Measurements from ENCODE around the gene RAMP1. TPM values are rescaled to one million over a fixed set of nuclear protein-coding genes. Genes with fewer than 3 reads are reported as not detected.

Gene RAMP1
- total RNA-seq, 1 donor from 2014 or later: 17.6 TPM

DNA sequence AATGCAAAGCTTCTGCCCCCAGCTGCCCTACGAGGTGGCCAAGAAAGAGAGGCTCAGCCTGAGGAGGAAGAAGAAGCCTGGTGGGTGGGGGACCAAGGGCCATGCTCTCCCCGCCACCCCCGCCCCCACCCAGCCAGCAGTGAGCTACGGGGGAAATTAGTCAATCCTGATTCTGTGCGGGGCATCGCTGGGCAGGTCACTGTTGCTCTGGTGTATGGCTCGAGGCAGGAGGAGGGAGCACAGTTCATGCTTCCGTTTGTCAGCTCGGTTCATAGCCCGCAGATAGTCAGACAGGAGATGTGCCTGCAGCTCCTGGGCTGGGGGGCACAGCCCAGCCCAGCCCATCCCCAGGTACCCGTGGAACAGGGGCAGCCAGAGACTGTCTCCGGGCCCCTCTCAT is 17.1 kb downstream of the RAMP1 start:
- Mint-ChIP-seq H3K4me3 (no peak overlapping the region), H3K27ac (no peak overlapping the region), H3K27me3 (no peaks in the 10 kb centered on the region), H3K9me3 (no peaks in the 10 kb centered on the region), H3K36me3 (ENCODE audit: low read depth) (no peaks in the 10 kb centered on the region), H3K4me1 (peaks cover 13% of the 10 kb centered on the region)
- intact Hi-C loops (cut with micrococcal nuclease): no loop called here
- DNase-seq: no peak

DNA sequence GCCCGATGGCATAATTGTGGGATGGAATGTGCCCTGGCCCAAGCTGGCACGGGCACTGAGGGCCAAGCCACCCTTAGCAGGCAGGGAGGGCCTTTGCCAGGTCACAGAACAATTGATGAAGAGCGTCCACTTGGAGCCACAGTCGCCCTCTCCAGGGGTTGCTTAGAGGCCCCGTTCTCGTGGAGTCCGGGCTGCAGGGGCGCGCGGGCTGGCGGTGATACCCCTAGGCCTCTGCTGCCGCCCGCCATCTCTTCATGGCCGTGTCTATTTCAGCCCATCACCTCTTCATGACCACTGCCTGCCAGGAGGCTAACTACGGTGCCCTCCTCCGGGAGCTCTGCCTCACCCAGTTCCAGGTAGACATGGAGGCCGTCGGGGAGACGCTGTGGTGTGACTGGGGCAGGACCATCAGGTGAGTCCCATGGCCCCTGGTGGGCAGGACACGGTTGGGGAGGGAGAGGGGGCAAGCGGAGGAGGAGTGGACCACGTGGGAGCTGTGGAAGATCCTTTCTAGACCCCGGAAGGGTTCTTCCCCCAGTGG is 17.6 kb downstream of the RAMP1 start:
- Mint-ChIP-seq H3K4me3 (no peak overlapping the region), H3K27me3 (no peaks in the 10 kb centered on the region), H3K4me1 (peaks cover 13% of the 10 kb centered on the region), H3K9me3 (no peaks in the 10 kb centered on the region), H3K36me3 (ENCODE audit: low read depth) (no peaks in the 10 kb centered on the region), H3K27ac (no peak overlapping the region)
- intact Hi-C loops (cut with micrococcal nuclease): no loop called here
- no peak for DNase-seq

DNA sequence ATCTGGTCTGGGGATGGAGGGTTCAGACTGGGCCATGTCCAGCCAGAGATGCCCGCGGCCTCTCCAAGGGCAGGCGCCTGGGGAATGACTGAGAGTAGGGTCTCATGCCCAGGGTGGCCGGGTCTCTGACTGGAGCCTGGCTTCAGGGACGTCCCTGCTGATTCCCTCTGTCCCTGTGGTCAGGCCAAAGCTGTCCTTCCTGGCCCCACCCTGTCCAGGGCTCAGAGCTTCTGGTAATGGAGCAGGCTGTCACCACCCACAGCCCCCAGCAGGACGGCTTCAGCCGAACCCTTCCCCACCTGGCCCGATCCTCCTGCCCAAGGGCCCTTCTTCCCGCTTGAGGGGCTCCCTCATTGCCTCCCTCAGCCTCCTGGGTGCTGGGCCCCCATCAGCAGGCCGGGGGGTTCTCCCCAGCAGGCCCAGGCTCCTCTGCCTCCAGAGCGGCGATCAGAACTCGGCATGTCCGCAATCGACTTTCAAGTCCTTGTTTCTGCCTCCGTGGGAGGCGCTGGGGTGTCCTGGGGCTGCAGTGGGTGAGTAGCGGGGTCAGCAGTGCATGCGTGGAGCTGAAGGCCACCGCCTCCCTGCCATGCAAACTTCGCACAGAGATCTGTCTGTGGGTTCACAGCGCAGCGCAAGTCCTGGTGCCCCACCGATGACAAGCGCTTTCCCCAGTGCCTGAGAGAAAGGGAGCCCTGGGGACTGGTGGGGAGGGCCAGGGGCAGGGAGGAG is 18.3 kb downstream of the RAMP1 start:
- intact Hi-C loops (cut with micrococcal nuclease): no loop called here
- DNase-seq: no peak
- Mint-ChIP-seq H3K9me3 (no peaks in the 10 kb centered on the region), H3K4me3 (no peak overlapping the region), H3K27me3 (no peaks in the 10 kb centered on the region), H3K36me3 (ENCODE audit: low read depth) (no peaks in the 10 kb centered on the region), H3K4me1 (peaks cover 10% of the 10 kb centered on the region), H3K27ac (no peak overlapping the region)

DNA sequence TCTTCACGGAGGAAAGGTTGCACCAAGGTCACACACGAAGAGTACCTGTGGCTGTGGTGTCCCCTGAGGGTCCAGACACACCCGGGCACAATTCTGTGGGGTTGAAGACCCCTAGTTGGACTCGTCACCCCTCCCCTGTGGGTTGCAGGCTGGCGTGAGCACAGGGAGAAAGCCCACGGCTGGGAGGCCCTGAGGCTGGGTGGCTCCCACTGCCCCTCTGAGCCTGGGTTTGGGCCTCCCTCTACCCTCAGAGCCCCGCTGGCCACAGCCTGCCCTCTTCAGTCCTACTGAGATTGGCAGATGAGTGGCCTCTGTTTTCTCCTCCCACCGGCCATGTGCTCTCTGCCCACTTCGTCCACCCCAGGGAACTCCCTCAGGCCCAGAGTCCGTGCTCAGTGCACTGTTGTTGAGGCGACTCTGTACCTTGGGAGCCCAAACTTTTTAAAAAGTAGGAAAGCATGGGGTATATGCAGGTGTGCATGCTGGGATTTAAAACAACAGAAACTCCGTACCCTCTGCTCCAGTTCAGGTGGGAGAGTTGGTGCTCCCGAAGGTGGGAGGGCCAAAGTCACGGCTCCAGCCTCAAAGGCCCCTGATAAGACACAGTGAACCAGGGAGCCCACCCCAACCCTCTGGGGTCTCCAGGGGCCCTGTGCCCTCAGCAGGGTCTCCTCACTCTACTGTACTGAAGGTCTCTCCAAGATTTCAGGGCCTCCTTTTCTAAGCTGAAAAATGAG is 19.1 kb downstream of the RAMP1 start:
- Mint-ChIP-seq H3K27ac (no peak overlapping the region), H3K27me3 (no peaks in the 10 kb centered on the region), H3K4me3 (no peak overlapping the region), H3K4me1 (peaks cover 6% of the 10 kb centered on the region), H3K36me3 (ENCODE audit: low read depth) (no peaks in the 10 kb centered on the region), H3K9me3 (no peaks in the 10 kb centered on the region)
- intact Hi-C loops (cut with micrococcal nuclease): no loop called here
- no peak for DNase-seq

DNA sequence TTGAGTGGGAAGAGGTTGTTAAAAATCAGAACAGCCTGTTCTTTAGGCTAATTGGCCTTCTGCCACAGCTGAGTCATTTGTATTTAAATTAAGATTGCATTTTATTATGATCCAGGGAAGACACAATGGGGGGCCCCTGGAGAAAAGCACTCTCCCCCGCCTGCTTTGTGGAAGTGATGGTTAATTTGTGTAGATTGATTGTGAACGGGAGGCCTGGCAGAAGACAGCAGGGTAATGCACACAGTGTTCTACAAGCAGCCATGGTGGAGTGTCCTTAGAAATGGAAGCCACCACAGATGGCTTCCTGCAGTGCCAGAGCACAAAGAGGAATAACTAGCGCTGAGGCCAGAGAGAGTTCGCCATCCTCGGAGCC is 19.6 kb downstream of the RAMP1 start:
- intact Hi-C loops (cut with micrococcal nuclease): no loop called here
- Mint-ChIP-seq H3K36me3 (ENCODE audit: low read depth) (no peaks in the 10 kb centered on the region), H3K9me3 (no peaks in the 10 kb centered on the region), H3K4me1 (peaks cover 2% of the 10 kb centered on the region), H3K4me3 (no peak overlapping the region), H3K27me3 (no peaks in the 10 kb centered on the region), H3K27ac (no peak overlapping the region)
- no peak for DNase-seq

DNA sequence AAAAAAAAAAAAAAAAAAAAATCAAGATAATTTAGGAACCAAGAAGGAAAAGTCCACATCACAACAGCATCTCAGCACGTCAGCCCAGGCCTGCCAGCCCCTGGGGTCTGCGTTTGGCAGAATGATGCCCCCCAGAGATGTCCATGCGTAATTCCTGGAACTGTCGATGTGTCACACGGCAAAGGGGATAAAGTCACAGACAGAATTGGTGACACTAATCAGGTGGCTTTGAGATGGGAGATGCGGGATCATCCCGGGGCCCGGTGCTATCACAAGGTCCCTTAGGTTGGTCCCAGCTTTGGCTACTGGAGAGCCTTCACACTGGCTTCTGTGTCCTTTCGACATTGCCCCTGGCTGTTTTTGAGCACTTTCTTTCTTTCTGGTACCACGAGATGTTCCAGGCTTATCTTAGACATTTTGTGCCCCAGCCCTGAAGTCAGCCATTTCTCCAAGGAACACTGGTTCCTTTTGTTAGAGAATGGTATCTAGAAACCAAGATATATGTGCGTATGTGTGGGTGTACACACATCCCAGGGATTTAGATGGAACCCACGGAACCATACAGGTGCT is 20.7 kb downstream of the RAMP1 start:
- H3K4me1 Mint-ChIP-seq: peaks cover 2% of the 10 kb centered on the region
- H3K27ac Mint-ChIP-seq: no peak overlapping the region
- no peak overlapping the region for H3K4me3 Mint-ChIP-seq
- no peaks in the 10 kb centered on the region for H3K9me3 Mint-ChIP-seq
- DNase-seq: no peak
- intact Hi-C loops (cut with micrococcal nuclease): no loop called here
- H3K27me3 Mint-ChIP-seq: no peaks in the 10 kb centered on the region
- H3K36me3 Mint-ChIP-seq (ENCODE audit: low read depth): no peaks in the 10 kb centered on the region

DNA sequence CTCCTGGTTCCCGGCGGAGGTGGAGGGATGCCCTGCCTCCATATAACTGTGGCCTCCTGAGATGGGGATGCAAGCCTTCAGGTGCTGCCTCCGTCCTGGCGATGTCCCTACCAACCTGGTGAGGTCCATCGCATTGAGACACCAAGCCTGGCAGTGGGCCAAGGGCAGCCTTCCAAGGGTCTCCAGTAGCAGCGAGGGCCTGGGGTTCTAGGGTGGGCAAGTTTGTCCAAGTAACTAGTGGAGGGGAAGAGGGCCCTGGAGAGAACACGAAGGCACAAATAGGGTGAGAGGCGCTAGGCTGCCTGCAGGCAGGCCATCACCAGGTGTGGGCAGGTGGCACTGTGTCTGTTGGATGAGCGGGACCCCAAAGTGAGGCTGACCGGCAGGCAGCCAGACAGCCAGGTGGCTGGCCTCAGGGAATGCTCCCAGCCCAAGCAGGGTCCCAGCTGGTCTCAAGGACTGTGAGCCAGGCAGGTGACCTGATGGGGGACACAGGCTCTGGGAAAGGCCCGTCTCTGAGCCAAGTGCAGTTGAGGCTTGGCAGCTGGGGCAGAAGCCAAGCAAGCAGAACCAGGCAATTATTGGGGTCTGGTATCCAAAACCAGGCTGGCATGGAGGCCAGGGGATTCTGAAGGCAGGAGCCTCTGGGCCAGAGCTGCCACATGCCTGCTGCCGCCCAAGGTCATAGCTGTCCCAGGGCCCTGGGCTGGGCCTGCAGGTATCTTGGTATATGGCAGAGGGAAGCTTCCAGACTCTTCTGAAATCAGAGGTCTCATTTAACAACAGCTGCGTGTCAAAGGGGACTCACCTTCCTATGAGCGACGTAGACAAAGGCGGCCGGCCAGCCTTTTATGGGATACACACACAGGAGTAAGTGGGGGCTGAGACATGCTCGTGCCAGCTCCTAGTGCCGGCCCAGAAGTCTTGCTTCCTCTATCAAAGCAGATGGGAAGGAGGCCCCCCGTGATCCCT is 23.4 kb downstream of the RAMP1 start:
- no peak for DNase-seq
- no peaks in the 10 kb centered on the region for H3K36me3 Mint-ChIP-seq (ENCODE audit: low read depth)
- peaks cover 2% of the 10 kb centered on the region for H3K4me1 Mint-ChIP-seq
- H3K27me3 Mint-ChIP-seq: no peaks in the 10 kb centered on the region
- intact Hi-C loops (cut with micrococcal nuclease): no loop called here
- no peak overlapping the region for H3K4me3 Mint-ChIP-seq
- H3K27ac Mint-ChIP-seq: no peak overlapping the region
- H3K9me3 Mint-ChIP-seq: no peaks in the 10 kb centered on the region

DNA sequence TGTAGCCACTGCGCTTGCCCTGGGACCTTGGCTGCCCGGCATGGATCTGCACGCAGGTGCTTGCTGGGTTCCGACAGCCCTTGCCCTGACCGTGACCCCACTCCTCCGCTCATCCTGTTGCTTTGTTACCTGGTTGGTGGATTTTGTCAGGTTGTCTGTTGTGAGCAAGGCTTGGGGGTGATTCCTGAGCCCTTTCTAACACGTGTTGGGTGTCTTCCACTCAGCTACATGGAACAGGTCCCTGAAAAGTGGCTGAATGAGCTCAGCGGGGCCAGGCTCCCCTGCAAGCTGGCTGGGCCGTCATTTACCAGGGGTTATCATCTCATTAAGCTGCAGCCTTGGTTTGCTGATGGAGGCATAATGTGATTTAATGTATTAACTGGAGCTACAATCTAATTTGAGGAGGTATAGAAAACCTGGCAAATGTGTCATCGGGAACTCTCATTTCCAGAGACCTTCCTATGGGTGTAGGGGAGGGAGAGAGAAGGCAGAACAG is 24.6 kb downstream of the RAMP1 start:
- Mint-ChIP-seq H3K27me3 (no peaks in the 10 kb centered on the region), H3K9me3 (no peaks in the 10 kb centered on the region), H3K27ac (no peak overlapping the region), H3K36me3 (ENCODE audit: low read depth) (no peaks in the 10 kb centered on the region), H3K4me1 (peaks cover 2% of the 10 kb centered on the region), H3K4me3 (no peak overlapping the region)
- DNase-seq: no peak
- intact Hi-C loops (cut with micrococcal nuclease): no loop called here

DNA sequence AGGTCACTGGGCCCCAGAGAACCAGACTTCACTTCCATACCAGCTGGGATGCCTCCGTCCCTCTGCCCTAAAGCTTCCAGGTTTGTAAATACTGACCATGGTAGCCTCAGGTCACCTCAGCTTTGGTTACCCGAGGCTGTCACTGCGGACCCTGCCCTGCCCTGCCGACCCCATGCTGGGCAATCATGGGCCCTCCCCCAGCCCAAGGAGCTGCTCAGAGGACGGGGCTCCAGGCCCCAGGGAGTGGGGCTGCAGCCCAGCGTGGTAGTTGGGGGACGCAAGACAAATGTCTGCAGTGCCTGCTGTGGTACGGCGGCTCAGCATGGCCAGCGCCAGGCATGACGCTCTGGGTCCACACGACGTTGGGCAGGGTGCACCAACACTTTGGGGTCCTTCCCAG is 25.3 kb downstream of the RAMP1 start:
- no peaks in the 10 kb centered on the region for H3K27me3 Mint-ChIP-seq
- no peak for DNase-seq
- H3K9me3 Mint-ChIP-seq: no peaks in the 10 kb centered on the region
- intact Hi-C loops (cut with micrococcal nuclease): no loop called here
- H3K4me3 Mint-ChIP-seq: no peak overlapping the region
- H3K36me3 Mint-ChIP-seq (ENCODE audit: low read depth): no peaks in the 10 kb centered on the region
- H3K27ac Mint-ChIP-seq: no peak overlapping the region
- H3K4me1 Mint-ChIP-seq: peaks cover 2% of the 10 kb centered on the region

DNA sequence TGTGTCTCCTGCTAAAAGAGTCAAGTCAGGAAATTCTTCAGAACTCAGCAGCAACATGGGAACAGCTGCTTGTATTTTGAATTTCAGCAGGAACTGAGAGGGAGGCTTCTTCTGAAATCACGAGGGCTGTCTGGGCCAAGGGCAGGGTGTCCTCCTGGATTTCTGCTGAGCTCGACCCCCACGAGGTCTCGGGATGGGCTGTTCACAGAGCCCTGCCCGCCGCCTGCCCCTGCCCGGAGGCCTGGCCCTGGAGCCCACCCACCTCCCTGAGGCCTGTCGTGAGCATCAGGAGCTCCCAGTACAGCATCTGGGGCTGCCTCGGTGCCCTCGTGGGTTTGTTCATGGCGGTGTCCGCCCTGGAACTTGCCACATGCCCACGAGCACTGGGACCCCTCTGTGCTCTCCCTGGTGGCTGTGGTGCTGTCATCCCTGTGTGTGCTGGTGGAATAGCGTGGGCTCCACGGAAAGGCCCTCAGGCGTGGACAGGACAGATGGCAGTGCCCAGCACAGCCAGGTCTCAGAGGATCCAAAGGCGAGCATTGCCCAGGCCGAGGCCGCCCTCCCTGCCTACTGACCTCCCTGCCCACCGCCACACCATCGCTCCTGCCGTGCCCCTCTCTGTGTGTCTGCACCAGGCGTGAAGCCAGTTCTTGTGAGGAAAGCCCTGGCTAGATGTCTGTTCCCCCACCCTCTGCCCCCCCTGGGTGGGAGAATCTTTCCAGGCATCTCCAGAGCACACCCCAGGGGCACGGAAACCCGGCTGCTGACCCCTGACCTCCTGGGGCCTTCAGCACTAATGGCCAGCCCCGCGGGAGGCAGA is 25.9 kb downstream of the RAMP1 start:
- Mint-ChIP-seq H3K4me1 (peaks cover 2% of the 10 kb centered on the region), H3K27me3 (no peaks in the 10 kb centered on the region), H3K4me3 (no peak overlapping the region), H3K27ac (no peak overlapping the region), H3K36me3 (ENCODE audit: low read depth) (no peaks in the 10 kb centered on the region), H3K9me3 (no peaks in the 10 kb centered on the region)
- no peak for DNase-seq
- intact Hi-C loops (cut with micrococcal nuclease): no loop called here

DNA sequence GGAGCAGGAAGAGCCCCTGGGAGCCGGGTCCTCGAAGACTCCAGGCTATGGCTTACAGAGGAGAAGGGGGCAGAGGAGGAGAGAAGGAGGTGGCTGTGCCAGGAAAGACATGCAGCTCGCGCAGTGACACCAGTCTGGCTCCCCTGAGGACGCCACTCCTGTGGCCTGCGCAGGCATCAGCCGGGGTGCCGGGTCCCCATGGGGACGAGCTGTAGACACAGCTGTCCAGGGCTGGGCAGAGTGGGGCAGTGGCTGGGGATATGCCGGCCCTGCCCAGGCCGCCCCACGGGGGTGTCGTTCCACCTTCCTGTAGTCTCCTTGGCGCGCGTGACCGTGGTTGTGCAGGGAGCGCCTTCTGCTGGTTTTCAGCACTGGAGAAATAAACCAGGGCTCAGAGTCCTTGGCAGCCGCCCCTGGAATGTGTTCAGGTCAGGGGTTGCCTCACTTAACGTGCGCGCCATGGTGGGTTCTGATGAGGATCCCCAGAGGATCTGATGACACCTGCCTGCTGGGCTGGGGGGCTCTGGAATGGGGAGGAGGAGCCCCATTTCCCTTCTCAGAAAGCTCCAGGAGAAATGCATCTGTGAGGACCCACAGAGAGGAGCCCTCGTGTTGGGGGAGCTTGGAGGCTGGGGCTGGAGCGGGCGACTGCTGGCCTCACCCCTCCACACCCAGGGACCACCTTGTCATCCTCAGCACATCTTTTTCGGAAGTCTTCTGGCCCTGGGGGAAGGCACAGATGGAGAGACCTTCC is 26.7 kb downstream of the RAMP1 start:
- Mint-ChIP-seq H3K4me1 (peaks cover 5% of the 10 kb centered on the region), H3K9me3 (no peaks in the 10 kb centered on the region), H3K27ac (no peak overlapping the region), H3K4me3 (no peak overlapping the region), H3K27me3 (no peaks in the 10 kb centered on the region), H3K36me3 (ENCODE audit: low read depth) (no peaks in the 10 kb centered on the region)
- intact Hi-C loops (cut with micrococcal nuclease): no loop called here
- no peak for DNase-seq

DNA sequence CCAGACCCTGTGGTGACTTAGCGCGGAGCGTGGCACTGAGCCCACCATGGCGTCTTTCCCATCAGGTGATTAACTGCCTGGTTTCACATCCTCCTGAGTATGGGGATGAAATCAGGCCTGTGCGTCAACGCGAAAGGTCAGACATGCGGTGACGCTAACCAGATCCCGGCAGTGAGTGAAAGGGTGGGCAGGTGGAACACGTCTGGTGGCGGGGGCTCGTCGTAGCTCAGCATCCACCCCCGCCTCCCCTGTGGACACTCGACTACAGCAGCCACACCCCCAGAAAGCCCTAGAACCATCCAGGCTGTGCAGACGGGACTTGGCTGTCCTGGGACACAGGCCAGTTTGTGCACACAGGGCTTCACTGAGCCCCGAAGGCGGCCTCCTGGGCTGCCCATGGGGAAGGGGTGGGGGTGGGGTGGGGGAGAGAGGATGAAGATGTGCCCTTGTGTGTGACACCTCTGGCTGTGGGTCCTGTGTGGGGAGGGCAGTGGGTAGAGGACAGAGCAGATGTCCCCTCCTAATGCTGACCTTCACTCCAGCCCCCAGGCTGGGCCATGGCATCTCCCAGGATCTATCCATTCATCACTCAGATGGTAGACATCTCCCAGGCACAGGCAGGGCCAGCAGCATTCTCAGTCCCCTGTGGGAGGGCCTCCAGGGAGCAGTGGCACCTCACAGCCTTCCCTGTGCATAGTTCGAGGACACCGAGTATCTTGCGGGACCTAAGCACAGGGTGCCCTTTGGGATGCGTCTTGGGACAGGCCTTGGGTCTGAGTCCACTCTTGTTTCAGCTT is 27.5 kb downstream of the RAMP1 start:
- no peak for DNase-seq
- no peak overlapping the region for H3K4me3 Mint-ChIP-seq

More for the DNA sequence above, 27.5 kb downstream of the RAMP1 start:
- intact Hi-C loops (cut with micrococcal nuclease): no loop called here
- Mint-ChIP-seq H3K4me1 (peaks cover 5% of the 10 kb centered on the region), H3K36me3 (ENCODE audit: low read depth) (no peaks in the 10 kb centered on the region), H3K27me3 (no peaks in the 10 kb centered on the region), H3K27ac (no peak overlapping the region), H3K9me3 (no peaks in the 10 kb centered on the region)

Measured in activated CD4-positive, alpha-beta T cell treated with anti-CD3 and anti-CD28 coated beads, Interleukin-2, amount 10 ng/mL, durations not matched to agents 24 days and 14 days (primary cell).